Esophagus muscularis mucosa (tissue), 4 donors: ENCODE data around the gene AFF3. TPM values are rescaled to one million over a fixed set of nuclear protein-coding genes. Genes with fewer than 3 reads are reported as not detected.
"Not testable (repeated sequence)": the region's sequence is repeated elsewhere in the genome, so short reads cannot be mapped to it uniquely, and the experiment has no call there.

Experiments used
- DNase-seq: peaks from one replicate; pipeline ENCODE4 v3.0.0-alpha.2; 2017; ENCODE audit errors: extremely low spot score
- H3K27ac ChIP-seq, 4 donors: fragments of 200-600 bp; sonication (generic); replicated peaks in 1 of 4; 1 replicate in 3 of 4; 2 replicates in 1 of 4; pipeline ENCODE4 v1.5.1; 2016 to 2019; ENCODE audit warnings: mild to moderate bottlenecking in 1 of 4
- H3K27me3 ChIP-seq, 4 donors: fragments of 200-600 bp; sonication (generic); one replicate each; pipeline versions ENCODE4 v1.5.1 to v1.6.0; 2016 to 2019
- H3K36me3 ChIP-seq, 4 donors: fragments of 200-600 bp; sonication (generic); one replicate each; pipeline ENCODE4 v1.5.1; 2016 to 2019
- H3K4me1 ChIP-seq, 4 donors: fragments of 200-600 bp; sonication (generic); one replicate each; pipeline ENCODE4 v1.5.1; 2016 to 2019
- H3K4me3 ChIP-seq, 4 donors: fragments of 200-600 bp; sonication (generic); 1 replicate in 2 of 4; 2 replicates in 2 of 4; pipeline ENCODE4 v1.5.1; 2016 to 2019; ENCODE audit warnings: mild to moderate bottlenecking in 4 of 4, moderate library complexity in 1 of 4
- H3K9me3 ChIP-seq, 4 donors: fragments of 200-600 bp; sonication (generic); 1 replicate in 3 of 4; 2 replicates in 1 of 4; pipeline ENCODE4 v1.5.1; 2016 to 2019
- EP300 ChIP-seq: sonication (generic); formaldehyde crosslinking; IDR thresholded peaks from one replicate; pipeline ENCODE4 v1.6.1; 2017; ENCODE audit warnings: antibody characterized with exemption
- POLR2A ChIP-seq: fragments of 450-650 bp; IDR thresholded peaks from one replicate; pipeline ENCODE4 v1.6.1; 2017; ENCODE audit warnings: antibody characterized with exemption, moderate library complexity, mild to moderate bottlenecking, low read depth
- POLR2AphosphoS5 ChIP-seq, 2 donors: sonication (generic); formaldehyde crosslinking; IDR thresholded peaks; one replicate each; pipeline ENCODE4 v1.6.1; 2017; ENCODE audit warnings: antibody characterized with exemption in 2 of 2
- WGBS: methylation state at CpG from one replicate; pipeline ENCODE4 v1.1.5; 2018; 5-methylcytosine and 5-hydroxymethylcytosine counted together
- intact Hi-C: fragments of 100-400 bp; cut with DNase I; formaldehyde crosslinking; loops from one replicate; pipeline ENCODE4 v1.15.1; 2023
- total RNA-seq, 4 donors: library from RNA; depleted of rRNA; stranded (reverse); fragments of >200 nt; gene quantifications; one replicate each; pipeline versions ENCODE4 v1.1.0 to v1.2.1, GENCODE V29; 2016
- TF ChIP-seq, protein P1 (sequence below), 3 experiments: fragments of 200-600 bp in 2 of 3; fragments of 450-650 bp in 1 of 3; sonication (generic) in 2 of 3; IDR thresholded peaks; one replicate each; pipeline ENCODE4 v1.5.1; 2017 to 2019; ENCODE audit warnings: antibody characterized with exemption in 3 of 3, mild to moderate bottlenecking in 2 of 3, moderate library complexity in 1 of 3

AFF3 gene
- total RNA-seq, 4 donors from 2014 or later, result 36.4 to 99.5 (median 56.9) TPM

- Histone ChIP-seq H3K9me3 (no peaks in the 10 kb centered on the region), H3K4me3 (no peak overlapping the region), H3K36me3 (no peaks in the 10 kb centered on the region), H3K4me1 (peaks cover 18 to 24% (median 18%) of the 10 kb centered on the region in 4 donors), H3K27ac (no peak overlapping the region), H3K27me3 (no peaks in the 10 kb centered on the region)
- 93% methylated on average over 2 of the region's 2 CpGs for WGBS
- no peak for DNase-seq
- TF ChIP-seq EP300, result no peak
- TF ChIP-seq, protein P1, sequence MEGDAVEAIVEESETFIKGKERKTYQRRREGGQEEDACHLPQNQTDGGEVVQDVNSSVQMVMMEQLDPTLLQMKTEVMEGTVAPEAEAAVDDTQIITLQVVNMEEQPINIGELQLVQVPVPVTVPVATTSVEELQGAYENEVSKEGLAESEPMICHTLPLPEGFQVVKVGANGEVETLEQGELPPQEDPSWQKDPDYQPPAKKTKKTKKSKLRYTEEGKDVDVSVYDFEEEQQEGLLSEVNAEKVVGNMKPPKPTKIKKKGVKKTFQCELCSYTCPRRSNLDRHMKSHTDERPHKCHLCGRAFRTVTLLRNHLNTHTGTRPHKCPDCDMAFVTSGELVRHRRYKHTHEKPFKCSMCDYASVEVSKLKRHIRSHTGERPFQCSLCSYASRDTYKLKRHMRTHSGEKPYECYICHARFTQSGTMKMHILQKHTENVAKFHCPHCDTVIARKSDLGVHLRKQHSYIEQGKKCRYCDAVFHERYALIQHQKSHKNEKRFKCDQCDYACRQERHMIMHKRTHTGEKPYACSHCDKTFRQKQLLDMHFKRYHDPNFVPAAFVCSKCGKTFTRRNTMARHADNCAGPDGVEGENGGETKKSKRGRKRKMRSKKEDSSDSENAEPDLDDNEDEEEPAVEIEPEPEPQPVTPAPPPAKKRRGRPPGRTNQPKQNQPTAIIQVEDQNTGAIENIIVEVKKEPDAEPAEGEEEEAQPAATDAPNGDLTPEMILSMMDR (IDR thresholded peaks at IDR 0.05), result no peak
- TF ChIP-seq POLR2AphosphoS5 (IDR thresholded peaks at IDR 0.05), result no peak
- TF ChIP-seq POLR2A, result no peak
- intact Hi-C loops, result no loop called here
Measured at GRCh38 chr2:99663641-99664040, 478.7 kb downstream of the AFF3 start.

DNA sequence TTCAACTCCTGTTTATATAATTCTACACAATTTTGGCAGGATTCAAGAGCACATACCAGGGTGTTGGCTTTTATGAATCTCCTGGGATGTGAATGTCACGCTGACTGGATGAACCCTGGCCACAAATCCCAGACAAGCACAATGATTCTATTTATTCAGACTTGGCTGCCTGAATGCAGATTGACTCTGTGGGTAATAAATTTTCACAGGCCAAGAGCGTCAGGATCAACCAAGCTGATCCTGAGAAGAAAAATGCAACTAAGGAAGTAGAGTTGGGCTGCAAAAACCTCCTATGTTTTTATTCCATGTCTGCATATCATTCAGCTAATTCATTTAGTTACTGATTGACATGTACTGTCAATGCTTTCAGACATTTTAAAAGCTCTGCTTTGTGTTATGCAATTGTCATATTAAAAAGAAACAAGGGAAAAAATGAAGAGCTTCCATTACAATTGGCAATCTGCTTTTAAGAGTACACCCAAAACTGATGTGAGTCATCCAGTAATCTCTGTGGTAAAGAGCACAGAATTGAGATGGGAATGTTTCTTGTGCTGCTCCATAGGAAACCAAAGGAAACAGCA lies 479.5 kb downstream of the AFF3 start:
- H3K27ac ChIP-seq, result peak overlapping the region in 1 of 4 donors; percentile 31
- intact Hi-C loops, result no loop called here

DNA sequence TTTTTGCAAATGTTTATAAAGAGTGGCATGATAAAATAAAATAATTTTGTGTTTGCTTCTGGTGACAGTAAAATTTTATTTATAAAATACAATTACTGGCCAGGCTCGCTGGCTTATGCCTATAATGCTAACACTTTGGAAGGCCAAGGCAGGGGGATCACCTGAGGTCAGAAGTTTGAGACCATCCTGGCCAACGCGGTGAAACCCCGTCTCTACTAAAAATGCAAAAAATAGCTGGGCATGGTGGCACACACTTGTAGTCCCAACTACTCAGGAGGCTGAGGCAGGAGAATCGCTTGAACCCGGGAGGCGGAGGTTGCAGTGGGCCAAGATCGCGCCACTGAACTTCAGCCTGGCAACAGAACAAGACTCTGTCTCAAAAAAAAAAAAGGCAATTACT lies 480.6 kb downstream of the AFF3 start:
- intact Hi-C loops, H3K27ac ChIP-seq, H3K27me3 ChIP-seq, H3K9me3 ChIP-seq, H3K4me3 ChIP-seq, H3K36me3 ChIP-seq, DNase-seq: not testable (repeated sequence)
- WGBS, result 92% methylated on average over 9 of the region's 9 CpGs
- peaks cover 18 to 37% (median 21%) of the 10 kb centered on the region in 4 donors for H3K4me1 ChIP-seq

More for the DNA sequence above, 479.5 kb downstream of the AFF3 start:
- peaks cover 18 to 27% (median 18%) of the 10 kb centered on the region in 4 donors for H3K4me1 ChIP-seq
- WGBS, result 23% methylated on average over 2 of the region's 2 CpGs
- no peak for DNase-seq
- H3K9me3 ChIP-seq, result no peaks in the 10 kb centered on the region
- TF ChIP-seq POLR2A (no peak), POLR2AphosphoS5 (IDR thresholded peaks at IDR 0.05) (peak in 1 of 2 donors; percentile 35)
- H3K4me3 ChIP-seq, result no peak overlapping the region
- H3K36me3 ChIP-seq, result no peaks in the 10 kb centered on the region
- H3K27me3 ChIP-seq, result no peaks in the 10 kb centered on the region

DNA sequence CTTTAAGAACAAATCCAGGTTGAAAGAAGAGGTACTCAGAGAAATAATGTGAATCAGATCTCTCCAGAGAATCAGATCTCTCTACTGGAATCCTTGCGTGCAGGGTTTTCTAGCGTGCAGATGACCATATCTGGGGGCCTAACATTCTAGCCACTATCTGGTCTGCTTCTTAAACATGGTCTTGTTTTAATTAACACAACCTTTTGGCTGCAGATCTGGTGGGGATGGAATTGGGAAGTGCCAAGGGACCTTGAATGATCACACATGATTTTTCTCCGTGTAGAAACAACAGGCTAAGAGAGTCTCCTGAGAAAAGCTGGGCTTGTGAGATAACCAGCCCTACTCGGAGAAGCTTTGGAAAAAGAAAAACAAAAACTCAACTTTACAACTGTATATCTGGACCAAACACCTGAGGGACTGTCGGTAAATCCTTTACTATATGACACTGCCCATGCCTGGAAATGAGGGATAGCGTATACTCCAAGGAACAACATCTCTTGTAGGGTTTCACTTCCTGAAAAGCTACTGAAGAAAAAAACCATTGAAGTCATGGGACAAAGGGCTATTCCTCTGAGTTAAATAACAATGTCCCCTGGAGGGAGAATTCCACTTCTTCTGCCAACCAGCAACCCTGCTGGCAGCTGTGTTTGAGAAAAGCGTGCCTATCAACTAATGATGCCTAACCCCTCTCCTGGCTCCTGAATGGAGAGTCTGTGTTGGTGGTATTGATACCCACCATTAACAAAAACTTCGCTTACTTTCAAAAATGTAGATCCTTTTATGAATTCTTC lies 481.6 kb downstream of the AFF3 start:
- 76% methylated on average over 8 of the region's 8 CpGs for WGBS
- no peak for DNase-seq
- Histone ChIP-seq H3K27ac (peak overlapping the region in 1 of 4 donors; percentile 3), H3K4me1 (peaks cover 18 to 40% (median 21%) of the 10 kb centered on the region in 4 donors), H3K27me3 (no peaks in the 10 kb centered on the region), H3K4me3 (no peak overlapping the region), H3K36me3 (no peaks in the 10 kb centered on the region), H3K9me3 (no peaks in the 10 kb centered on the region)
- TF ChIP-seq POLR2AphosphoS5 (IDR thresholded peaks at IDR 0.05) (no peak), EP300 (no peak)
- TF ChIP-seq, protein P1 (IDR thresholded peaks at IDR 0.05), result no peak
- intact Hi-C loops, result no loop called here

- WGBS, result 85% methylated on average over 3 of the region's 3 CpGs
- Histone ChIP-seq H3K27ac (peak overlapping the region in 1 of 4 donors; percentile 38), H3K27me3 (no peaks in the 10 kb centered on the region), H3K36me3 (no peaks in the 10 kb centered on the region), H3K4me1 (peaks cover 18 to 40% (median 19%) of the 10 kb centered on the region in 4 donors), H3K4me3 (no peak overlapping the region), H3K9me3 (no peaks in the 10 kb centered on the region)
- DNase-seq, result no peak
- TF ChIP-seq POLR2AphosphoS5 (IDR thresholded peaks at IDR 0.05) (peak; percentile 12 to 62), EP300 (no peak), POLR2A (no peak)
- TF ChIP-seq, protein P1 (IDR thresholded peaks at IDR 0.05), result no peak
- intact Hi-C loops, result no loop called here
Measured at GRCh38 chr2:99659874-99660273, 482.5 kb downstream of the AFF3 start.
